GM19023 (cell line): ENCODE results near the gene FER.
"Not testable (repeated sequence)": the region's sequence is repeated elsewhere in the genome, so short reads cannot be mapped to it uniquely, and the experiment has no call there.

Experiments
- ATAC-seq: cut with Tn5 transposase; IDR thresholded peaks from one replicate; pipeline ENCODE4 v1.9.1; 2021; ENCODE audit warnings: mild to moderate bottlenecking, moderate library complexity; ENCODE audit not compliant: unreplicated experiment

Gene FER

GRCh38 chr5:108869066-108869465 is 121.4 kb downstream of the FER start:
- no peak for ATAC-seq

DNA sequence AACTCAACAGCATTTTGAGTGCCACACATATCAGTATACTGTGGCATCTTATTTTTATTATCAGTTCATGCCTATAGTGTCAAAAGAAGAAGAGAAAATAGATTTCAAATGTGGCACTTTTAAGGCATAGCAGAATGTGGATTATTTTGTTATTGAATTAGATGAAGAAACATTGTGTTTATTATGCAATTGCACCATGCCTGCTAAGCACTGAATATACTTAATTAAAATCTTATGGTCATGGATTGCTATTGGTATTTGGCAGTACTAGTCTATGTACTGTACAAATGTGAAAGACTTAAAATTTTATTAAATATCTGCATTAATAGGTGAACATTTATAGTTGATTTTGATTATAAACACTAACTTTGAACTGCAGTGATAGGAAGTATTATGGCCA is 128.8 kb downstream of the FER start:
- no peak for ATAC-seq

DNA sequence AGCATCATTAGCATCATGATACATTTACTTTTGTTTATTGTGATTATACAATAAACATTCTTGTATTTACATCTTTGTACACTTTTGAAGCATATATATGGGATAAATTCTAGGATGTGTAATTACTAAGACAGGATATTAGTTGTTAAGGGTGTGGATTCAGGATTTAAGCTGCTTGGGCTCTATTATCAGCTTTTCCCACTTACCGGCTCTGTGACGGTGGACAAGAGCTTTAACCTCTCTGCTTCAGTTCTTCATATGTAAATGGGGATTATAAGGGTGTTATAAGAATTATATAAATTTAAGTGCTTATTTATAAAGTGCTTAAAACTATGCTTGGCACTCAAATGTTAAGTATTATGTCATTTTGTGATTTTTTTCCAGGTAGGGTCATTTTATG is 131.1 kb downstream of the FER start:
- ATAC-seq, result no peak

- no peak for ATAC-seq
Measured at GRCh38 chr5:108881133-108881532, 133.4 kb downstream of the FER start.

DNA sequence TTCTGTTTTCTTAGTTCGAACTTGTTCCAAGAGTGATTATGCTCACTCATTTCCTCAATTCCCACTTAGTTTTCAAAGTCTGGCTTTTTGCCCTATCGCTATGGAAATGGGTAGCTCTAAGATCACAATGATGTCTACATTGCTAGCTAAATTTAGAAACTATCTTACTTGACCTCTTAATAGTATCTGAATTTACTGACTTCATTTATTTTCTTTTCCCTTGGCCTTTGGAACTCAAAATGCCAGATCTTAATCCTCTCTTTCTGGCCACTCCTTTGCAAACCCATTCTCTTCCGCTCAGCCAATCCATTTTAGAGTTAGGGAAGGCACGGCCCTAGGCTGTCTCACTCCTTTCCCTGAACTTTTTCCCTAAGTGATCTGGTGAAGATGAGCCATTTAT is 137.0 kb downstream of the FER start:
- no peak for ATAC-seq

- ATAC-seq, result no peak
Measured at GRCh38 chr5:108898257-108898656, 150.6 kb downstream of the FER start.

GRCh38 chr5:108898707-108899106 is 151.0 kb downstream of the FER start:
- ATAC-seq, result no peak

- ATAC-seq, result not testable (repeated sequence)
Measured at GRCh38 chr5:108899244-108899643, 151.5 kb downstream of the FER start.

GRCh38 chr5:108900668-108901067 is 153.0 kb downstream of the FER start:
- no peak for ATAC-seq

- no peak for ATAC-seq
Measured at GRCh38 chr5:108905805-108906204, 158.1 kb downstream of the FER start.

GRCh38 chr5:108910627-108911026 is 162.9 kb downstream of the FER start:
- no peak for ATAC-seq

DNA sequence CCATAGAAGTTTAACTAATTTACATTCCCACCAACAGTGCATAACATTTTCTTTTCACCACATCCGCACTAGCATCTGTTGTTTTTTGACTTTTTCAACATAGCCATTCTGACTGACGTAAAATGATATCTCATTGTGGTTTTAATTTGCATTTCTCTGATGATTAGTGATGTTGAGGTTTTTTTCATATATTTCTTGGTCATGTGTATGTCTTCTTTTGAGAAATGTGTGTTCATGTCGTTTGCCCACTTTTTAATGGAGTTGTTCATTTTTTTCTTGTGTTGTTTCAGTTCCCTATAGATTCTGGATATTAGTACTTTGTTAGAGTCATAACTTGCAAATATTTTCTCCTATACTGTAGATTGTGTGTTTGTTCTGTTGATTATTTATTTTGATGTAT is 163.4 kb downstream of the FER start:
- no peak for ATAC-seq

DNA sequence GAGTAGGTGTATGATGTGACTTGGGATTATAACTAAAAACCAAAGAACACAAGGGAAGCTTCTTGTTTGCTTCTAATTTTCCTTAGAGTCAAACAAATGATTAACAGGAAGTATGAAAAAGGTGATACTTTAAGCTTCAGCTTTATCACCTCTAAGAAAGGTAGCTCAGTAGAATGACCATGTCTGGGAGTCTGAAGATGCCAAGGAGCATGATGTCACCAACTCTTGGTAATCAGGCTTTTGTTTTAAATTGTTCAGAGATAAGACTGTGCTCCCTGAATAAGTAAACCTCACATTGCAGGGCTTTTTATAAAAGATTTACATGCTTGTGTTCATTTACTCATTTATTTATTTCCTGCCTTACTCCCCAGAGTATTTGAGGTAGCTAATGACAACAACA is 169.9 kb downstream of the FER start:
- ATAC-seq, result no peak

- ATAC-seq, result no peak
Measured at GRCh38 chr5:108919591-108920326, 172.1 kb downstream of the FER start.

- no peak for ATAC-seq
Measured at GRCh38 chr5:108924457-108924961, 176.8 kb downstream of the FER start.

DNA sequence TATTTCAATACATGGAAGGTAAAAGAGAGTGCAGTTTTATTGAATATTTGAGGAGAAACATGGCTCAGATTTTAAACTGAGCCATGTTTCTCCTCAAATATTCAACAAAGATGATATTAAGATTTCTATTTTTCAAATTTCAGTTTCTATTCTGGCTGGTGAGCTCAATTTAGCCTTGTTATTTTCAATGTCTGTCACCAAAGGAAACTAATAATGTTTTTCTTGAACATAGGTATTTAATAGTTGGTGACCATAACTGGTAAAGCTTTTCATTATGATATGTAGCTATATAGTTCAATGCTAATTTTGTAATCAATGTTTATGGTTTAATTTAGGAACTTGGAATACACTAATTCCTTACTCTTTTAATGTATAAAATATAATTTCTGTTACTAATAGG is 177.4 kb downstream of the FER start:
- no peak for ATAC-seq

- no peak for ATAC-seq
Measured at GRCh38 chr5:108930107-108930506, 182.4 kb downstream of the FER start.

- ATAC-seq, result no peak
Measured at GRCh38 chr5:108935611-108936010, 187.9 kb downstream of the FER start.

DNA sequence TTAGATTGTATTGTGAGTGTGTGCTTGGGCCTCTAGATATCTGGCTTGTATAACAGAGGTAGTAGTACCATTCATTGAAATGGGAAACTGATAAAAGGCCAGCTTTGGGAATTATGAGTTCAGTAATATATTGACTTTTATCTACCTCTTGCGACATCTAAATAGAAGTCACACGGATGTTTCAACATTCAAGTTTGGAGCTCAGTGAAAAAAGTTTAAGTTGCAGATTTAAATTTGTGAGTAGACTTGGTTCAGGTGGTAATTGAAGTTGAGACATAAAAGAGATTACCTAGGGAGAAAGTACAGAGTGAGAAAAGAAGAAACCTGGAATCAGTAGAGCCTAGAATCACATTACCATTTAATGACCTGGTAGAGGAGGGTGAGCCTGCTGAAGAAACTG is 189.5 kb downstream of the FER start:
- no peak for ATAC-seq

DNA sequence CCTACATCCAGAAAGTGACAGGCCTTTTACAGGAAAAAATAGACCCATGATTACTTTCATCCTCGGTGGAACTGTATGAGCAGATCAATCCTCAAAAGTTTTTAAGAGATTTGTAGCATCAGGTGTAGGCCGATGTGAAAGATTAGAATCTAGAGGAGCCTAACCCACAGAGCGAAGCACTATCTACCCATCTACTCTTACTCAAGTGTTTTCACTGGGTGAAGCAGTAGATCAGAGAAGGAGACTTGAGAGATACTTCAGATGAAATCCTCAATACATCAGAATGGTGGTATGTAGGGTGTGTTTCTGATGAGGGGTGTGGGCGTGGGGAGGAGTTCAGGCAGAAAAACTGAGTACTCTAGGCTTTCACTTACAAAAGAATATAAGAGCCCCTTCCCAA is 192.8 kb downstream of the FER start:
- ATAC-seq, result no peak

DNA sequence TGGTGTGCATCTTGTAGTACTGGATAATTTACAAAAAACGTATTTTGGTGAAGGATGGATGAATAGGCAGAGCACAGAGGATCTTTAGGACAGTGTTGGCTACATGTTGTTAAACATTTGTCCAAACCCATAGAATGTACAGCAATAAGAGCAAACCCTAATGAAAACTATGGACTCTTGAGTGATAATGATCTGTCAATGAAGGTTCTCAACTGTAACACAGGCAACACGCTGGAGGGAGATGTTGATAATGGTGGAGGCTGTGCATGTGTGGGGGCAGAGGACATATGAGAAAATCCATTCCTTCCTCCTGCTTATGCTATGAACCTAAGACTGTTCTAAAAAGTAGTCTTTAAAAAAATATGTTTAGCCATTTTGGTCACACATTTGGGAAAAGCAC is 194.0 kb downstream of the FER start:
- ATAC-seq, result no peak

- ATAC-seq, result no peak
Measured at GRCh38 chr5:108942701-108943100, 195.0 kb downstream of the FER start.

DNA sequence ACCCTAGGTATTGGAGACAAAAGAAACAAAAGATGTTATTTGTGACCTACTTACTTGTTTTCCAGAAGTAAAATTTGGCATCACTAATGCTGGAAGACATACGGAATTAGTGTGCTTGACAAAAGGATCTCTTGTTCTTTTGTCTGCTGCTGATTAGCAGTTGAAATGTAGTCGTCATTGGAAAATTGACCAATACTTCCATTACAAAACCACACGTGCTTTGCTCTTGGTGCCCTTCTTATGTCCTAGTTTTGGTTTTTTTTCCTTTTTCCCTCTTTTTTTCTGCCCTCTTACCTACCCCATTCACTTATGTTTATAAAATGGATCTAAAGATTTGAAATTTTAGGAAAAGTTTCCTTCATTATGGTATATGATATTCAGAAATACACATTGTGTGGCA is 197.4 kb downstream of the FER start:
- no peak for ATAC-seq
